Measurements from ENCODE around the gene LGALS12.
A peak's percentile ranks its signal among the peaks of the same experiment; 100 is the strongest.

LGALS12 gene, protein sequence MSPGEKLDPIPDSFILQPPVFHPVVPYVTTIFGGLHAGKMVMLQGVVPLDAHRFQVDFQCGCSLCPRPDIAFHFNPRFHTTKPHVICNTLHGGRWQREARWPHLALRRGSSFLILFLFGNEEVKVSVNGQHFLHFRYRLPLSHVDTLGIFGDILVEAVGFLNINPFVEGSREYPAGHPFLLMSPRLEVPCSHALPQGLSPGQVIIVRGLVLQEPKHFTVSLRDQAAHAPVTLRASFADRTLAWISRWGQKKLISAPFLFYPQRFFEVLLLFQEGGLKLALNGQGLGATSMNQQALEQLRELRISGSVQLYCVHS

DNA sequence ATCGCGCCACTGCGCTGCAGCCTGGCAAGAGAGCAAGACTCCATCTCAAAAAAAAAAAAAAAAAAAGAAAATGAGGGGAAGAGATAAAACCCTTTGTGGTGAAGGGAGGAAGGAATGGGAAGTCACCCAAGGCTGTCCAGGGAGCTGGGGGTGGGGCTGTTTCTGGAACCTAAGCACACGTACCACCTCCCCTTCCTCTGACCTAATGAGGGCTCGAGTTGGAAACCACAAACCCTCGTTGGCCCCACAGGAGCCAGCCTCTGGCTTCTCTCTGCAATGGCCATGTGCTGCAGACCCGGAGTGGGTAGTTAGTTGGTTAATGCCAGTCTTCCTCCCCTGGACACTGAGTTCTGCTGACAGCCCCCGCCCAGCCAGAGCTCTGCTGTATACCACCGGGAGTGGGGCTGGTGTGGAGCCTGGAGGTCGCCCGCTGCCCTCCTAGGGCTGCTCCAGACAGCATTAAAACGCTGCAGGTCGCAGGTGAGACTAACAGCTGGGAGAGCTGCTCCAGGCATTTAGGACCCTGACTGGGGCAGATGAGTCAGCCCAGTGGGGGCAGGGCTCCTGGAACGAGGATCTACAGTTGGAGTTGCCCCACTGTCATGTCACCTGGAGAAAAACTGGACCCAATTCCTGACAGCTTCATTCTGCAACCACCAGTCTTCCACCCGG, at the start of gene LGALS12:
Gene LGALS12, plus strand, starts transcription at position 228 of the 672 bp plus-strand sequence. Its CDS starts 375 bp downstream, at position 603.
- DNase-seq (ENCODE audit: low spot score), result no peak

DNA sequence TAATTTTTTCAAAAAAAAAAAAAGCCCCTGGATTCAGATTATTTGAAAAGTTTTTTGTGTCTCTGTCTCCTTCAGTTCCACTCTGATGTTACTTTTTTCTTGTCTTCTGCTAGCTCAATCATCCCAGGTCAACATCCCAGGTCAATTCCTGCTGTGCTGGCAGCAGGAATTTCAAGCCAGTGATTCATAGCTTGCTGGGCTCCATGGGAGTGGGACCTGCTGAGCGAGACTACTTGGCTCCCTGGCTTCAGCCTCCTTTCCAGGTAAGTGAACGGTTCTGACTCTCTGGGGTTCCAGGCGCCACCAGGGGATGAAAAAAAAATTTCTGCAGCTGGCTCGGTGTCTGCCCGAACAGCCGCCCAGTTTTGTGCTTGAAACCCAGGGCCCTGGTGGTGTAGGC, 46.3 kb upstream of the LGALS12 start:
- DNase-seq (ENCODE audit: low spot score), result no peak

DNA sequence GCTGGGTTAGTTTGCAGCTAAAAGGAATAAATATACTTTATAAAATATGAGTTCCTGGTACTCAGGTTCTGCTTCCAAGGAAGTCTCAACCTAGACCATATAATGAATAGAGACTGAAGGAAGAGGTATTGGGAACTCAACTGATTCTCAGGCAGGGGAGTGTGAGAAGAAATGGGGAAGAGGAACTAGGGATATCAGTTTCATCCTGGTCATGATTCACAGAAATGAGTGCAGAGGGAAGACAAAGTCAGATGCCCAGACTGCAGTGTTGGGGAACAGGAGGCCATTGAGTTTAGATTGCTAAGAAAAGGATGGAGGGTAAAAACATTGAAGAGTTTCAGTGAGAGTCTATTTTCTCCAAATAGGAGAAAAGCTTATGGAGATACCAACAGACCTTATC, 43.7 kb upstream of the LGALS12 start:
- no peak for DNase-seq (ENCODE audit: low spot score)

DNA sequence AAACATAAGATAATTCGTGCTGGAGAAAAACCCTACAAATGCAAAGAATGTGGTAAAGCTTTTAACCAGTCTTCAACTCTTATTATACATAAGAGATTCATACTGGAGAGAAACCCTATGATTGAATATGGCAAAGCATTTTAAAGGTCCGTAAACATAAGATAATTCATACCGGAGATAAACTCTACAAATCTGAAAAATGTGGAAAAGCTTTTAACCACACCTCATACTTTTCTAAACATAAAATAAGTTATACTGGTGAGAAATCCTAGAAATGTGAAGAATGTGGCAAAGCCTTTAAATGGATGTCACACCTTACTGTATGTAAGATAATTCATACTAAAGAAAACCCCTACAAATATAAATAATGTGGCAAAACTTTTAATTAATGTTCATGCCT, 35.6 kb upstream of the LGALS12 start:
- no peak for DNase-seq (ENCODE audit: low spot score)

DNA sequence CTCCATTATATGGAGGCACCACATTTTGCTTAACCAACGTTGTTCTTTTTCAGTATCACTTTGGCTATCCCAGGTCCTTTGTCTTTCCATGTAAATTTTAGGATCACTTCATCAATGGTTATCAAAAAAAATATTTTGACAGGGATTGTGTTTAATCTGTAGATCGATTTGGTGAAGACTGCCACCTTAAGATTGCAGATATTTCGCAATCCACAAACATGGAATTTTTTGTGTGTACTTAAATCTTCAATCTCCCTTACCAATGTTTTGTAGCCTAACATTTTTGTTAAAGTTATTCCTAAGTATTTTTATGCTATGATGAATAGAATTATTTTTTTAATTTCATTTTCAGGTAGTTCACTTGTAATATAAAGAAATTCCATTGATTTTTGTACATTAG, 33.5 kb upstream of the LGALS12 start:
- DNase-seq (ENCODE audit: low spot score), result no peak

DNA sequence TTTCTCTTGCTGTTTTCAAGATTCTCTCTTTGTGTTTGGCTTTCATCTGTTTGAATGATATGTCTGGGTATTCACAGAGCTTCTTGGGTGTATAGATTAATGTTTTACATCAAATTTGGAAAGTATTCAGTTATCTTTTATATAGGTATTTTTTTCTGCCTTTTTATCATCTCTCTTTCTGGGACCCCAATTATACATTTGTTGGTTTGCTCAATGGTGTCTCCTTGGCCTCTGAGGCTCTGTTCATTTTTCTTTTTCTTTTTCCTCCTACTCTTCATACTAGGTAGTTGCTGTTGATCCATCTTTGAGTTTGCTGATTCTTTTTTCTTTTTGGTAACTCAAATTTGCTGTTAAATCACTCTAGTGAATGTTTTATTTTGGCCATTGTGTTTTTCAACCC, 29.3 kb upstream of the LGALS12 start:
- DNase-seq (ENCODE audit: low spot score), result no peak

DNA sequence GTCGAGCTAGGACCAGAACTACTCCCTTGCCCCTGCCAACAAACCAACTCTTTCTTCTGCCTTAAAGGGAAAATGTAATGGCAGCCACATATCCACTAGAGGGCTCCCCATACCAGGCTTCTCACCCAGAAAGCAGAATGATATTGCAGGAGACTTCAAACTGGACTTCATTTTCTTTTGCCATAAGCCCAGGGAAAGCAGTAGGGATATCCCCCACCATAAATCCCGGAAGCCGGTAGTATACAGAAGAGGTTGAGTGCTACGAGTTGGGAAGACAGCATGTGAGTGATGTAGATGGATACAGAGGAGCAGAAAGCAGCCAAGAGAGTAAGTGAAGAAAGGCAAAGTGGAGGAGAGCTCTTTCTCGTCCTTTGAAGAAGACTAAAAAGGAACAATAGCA, 27.0 kb upstream of the LGALS12 start:
- DNase-seq (ENCODE audit: low spot score), result peak; percentile 82

DNA sequence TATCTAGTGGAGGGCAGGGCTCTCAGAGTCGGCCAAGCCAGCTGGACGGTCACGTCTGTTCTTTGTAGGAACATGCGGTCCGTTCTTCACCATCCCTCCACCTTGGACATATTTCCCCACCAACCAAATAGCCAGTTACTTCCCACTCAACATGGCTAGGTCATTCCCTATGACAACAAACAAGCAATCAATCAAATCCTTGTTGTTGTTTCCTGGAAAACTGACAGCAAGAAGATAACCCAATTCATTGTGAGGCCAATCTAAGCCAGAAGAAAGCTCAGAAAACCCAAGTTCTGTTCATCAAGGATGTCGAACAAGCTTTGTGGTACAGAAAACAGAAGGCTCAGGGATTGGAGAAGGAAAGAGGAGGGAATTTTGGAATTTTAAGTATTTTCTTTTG, 25.8 kb upstream of the LGALS12 start:
- no peak for DNase-seq (ENCODE audit: low spot score)

DNA sequence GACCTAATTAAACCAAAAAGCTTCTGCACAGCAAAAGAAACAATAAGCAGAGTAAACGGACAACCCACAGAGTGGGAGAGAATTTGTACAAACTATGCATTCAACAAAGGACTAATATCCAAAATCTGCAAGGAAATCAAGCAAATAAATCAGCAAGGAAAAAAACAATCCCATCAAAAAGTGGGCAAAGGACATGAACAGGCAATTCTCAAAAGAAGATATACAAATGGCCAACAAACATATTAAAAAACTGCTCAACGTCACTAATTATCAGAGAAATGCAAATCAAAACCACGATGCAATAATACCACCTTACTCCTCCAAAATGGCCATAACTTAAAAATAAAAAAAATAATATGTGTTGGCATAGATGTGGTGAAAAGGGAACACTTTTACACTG, 20.1 kb upstream of the LGALS12 start:
- DNase-seq (ENCODE audit: low spot score), result no peak

DNA sequence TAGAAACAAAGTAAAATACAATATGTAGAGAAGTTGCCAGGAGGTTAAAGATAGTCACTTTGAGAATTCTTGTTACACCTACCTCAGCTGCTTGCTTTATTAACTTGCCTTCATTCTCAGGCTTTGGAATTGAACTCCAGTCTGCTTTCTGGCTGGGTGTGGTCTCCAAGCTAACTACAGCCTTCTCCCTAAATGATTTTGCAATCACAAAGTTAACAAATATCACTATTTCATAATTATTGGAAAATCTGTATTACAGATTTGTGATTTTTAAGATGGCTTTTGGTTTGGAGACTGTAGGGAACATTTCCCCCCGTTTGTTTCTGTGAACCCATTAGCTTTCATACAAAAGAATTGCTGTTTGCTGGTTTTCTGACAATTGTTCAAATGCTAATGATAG, 17.1 kb upstream of the LGALS12 start:
- no peak for DNase-seq (ENCODE audit: low spot score)

DNA sequence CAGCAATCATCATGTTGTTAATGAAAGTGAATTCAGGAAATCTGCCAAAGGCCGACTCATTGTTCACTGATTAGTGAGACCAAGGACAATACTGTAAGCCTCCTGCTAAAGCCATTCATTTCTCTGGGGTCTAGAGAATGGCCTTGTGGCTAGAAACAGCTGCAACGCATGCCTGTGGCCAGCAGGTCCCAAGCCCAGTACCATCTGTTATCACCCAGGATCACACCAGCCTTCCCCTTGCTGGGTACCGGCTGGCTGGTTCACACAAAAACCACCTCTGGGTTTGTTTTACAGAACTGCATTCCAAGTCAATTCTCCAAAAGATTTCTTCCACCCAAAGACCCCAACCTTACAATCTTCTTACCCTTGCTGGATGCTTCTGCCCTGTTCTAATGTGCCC, 16.0 kb upstream of the LGALS12 start:
- no peak for DNase-seq (ENCODE audit: low spot score)

DNA sequence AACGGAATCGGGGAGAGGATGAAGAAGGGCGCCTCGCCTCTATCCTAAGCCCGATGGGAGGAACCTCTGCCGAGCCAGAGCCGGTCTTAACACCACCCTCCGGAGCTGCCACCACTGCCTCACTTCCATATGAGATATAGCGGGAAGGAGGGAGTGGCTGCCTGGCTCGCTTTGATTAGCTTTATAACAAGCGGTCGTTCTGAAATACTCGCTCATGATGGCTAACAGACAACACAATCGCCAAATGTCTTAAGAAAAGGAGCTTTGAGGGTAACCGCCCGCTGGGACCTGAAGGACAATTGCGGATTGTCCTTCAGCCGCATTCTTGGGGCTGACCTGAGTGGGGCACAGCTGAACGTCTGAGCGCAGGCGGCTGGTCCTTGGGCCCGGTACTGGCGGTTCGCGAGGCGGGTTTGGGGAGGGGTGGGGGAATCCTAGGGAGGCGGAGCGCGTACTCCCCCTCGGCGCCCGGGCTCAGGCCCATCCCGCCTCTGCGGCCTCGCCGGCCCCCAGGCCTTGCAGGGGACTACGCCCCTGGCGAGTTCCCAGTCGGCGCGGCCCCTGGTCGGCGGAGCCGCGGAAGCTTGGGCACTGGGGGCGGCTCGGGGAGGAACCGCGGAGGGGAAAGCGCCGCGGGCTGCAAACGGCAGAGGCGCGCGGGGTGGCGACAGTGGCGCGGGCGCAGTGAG, 15.2 kb upstream of the LGALS12 start, which contains the start of gene PLAAT5:
Gene PLAAT5, minus strand, starts transcription at position 617 of the 689 bp plus-strand sequence. Its CDS starts 133 bp downstream, at position 484.
- DNase-seq (ENCODE audit: low spot score), result no peak

DNA sequence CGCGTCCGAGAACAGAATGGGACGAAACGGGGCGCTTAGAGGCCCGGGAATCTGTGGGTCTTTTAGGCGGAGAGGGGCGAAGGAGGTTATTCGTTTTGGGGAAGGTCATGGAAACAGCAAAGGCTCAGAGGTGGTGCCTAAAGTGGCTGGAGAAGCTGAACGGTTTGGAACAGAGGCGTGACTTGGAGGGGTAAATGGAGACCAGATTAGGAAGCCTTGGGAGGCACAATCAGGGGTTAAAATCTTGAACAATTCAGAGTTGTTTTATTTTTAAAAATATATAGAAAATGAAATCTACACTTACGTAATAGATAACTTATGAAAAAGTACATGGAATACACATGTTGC, 14.7 kb upstream of the LGALS12 start:
- DNase-seq (ENCODE audit: low spot score), result no peak

DNA sequence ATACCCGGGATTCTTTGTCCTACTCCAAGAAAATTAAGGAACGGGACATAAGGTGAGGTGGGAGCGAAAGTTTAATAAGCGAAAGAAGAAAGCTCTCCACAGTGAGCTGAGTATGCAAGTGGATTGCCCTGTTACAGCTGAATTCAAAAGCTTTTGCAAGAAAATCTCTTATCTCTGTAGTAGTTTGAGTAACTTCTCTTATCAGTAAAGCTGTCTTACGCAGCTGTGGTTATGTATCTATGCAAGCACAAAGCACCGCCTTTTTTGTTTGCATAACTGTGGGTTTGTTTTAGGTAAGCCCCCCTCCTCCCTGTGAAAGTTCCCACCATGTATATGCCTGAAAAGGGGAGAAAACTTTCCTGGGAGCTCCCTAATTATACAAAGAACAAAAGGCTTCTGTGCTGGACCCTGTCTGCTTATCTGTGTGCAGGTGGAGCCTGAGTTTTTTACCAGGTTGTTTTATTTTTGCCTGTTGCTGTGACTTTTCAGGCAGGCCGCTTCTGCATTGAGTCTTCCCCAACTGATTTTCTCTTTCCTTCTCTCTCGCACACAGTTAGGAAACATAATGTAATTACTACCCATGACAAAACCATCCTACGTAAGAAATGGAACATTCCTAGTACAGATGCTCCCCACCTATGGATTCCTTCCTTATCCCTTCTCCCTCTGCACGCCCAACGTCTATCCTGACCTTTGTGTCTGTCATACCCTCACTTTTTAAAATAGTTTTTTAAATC, 14.1 kb upstream of the LGALS12 start:
- DNase-seq (ENCODE audit: low spot score), result no peak

DNA sequence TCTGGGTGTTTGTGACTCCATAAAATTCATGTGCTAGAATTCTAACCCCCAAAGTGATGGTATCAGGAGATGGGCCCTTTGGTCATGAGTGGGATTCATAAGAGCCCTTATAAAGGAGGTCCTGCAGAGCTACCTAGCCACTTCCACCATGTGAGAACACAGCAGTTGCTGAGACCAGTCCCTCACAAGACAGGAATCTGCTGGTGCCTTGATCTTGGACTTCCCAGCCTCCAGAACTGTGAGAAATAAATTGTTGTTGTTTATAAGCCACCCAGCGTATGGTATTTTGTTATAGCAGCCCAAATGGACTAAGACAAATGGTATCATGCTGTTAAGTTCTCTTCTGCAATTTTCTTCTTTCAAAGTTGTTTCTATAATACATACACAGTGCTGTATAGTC, 13.4 kb upstream of the LGALS12 start:
- DNase-seq (ENCODE audit: low spot score), result no peak

DNA sequence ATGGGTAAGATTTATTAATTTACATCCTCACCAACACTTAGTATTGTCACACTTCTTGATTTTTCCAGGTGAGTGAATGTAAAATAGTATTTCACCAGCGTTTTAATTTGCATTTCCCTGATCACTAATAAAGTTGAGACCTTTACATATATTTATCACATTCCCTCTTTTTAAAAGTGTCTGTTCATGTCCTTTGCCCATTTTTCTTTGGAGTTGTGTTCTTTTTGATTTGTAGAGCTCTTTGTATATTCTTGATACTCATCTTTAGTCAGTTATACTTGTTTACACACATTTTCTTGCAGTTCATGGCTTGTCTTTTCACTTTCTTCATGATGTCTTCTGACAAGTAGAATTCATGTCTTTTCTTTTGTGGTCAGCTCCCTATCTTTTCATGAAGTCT, 12.8 kb upstream of the LGALS12 start:
- DNase-seq (ENCODE audit: low spot score), result no peak

DNA sequence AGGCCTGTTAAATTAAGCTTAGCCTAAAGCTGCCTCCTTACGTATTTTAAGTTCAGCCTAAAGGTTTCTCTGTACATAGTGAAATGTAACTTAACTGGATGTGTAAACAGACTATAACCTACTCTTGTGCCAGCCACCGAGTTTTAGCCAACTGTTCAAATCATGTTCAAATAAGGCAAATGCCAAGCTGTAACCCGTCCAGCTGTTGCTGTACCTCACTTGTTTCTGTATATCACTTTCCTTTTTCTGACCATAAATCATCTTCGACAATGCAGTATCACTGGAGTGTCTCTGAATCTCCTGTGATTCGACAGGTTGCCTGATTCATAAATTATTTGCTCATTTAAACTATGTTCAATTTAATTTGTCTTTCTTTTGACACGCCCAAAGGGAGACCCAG, 10.9 kb upstream of the LGALS12 start:
- DNase-seq (ENCODE audit: low spot score), result no peak

DNA sequence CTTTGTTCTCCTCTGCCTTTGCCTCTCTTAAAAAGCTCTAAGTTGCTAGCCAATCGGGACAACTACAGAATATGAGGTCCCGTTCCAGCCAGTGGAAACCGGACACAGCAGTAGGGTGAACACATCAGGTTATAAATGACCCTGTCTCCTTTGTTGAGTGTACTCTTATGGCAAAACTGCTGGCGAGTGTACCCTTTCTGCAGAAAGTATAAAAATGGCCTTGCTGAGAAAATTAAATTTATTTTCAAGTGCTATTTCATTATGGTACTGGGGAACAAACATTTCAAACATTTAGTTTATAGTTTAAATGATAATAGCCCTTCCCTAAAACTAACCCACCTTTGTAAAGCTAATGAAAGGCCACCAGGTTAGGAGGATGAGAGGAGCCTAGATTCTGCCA, 6.0 kb upstream of the LGALS12 start:
- no peak for DNase-seq (ENCODE audit: low spot score)

DNA sequence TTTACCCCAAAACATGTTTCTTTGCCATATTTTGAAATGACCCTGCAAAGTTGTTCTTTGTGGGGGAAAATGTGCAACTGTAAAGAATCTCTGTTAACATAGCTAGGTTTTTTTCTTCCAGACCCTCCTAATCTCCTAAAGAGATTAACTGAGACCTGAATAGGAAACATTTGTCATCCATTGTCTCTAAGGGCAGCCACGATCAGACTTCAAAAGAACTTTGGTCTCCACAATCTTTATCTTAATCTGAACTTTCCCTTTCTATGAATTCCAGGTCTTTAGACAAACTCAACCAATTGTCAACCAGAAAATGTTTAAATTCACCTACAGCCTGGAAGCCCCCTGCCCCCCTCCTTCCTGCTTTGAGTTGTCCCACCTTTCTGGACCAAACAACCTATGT, 4.6 kb upstream of the LGALS12 start:
- DNase-seq (ENCODE audit: low spot score), result no peak

DNA sequence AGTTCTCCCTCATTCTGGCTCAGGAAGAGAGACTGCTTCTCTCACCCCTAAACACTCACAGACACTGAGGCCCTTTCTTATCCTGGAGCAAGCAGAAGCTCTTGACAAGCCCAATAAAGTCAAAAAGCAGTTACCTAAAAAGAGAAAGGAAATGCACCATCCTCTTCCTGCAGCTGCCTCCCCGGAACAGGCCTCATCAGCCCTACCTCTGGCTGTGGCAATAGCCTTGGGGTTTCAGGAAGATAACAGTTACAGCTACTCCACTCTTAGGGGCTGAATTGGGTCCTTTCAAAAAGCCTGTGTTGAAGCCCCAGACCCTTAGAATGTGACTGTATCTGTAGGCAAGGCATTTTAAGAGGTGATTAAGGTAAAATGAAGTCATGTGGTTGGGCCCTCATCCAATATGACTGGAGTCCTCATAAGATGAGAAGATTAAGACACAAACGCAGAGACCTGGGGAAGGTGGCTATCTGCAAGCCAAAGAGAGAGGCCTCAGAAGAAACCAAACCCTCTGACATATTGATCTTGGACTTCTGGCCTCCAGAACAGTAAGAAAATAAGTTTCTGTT, 3.5 kb upstream of the LGALS12 start:
- DNase-seq (ENCODE audit: low spot score), result no peak

DNA sequence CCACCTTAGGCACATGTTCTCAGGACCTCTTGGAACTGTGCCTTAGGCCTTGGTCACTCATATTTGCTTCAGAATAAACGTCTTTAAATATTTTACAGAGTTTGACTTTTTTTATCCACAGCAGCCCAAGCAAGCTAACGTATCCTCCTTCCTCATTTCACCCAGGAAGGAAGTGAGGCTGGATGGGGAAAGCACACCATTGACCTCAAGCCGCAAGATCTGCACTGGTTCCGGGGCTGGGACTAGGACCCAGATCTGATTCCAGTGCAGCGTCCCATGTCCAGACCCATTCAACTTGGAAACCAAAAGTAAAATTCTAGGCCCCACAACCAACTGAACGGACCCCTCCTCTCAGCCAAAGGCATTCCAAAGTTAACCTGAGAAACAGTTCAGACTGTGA, 2.4 kb upstream of the LGALS12 start:
- no peak for DNase-seq (ENCODE audit: low spot score)

DNA sequence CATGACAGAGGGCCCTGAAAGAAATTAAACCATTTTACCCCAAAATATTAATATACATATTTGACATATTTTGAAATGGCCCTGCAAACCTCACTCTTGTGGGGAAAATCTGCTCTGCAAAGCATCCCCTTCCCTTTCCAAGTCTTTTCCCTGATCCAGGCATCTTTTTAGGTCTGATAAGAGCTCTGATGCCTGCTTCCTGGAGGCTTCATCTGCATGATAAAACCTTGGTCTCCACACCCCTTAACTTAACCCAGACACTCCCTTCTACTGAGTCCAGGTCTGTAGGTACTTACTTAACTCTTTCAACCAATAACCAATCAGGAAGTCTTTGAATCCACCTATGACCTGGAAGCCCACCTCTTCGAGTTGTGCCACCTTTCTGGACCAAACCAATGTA, 1.8 kb upstream of the LGALS12 start:
- DNase-seq (ENCODE audit: low spot score), result no peak
